ENCODE results near the gene FAM181B.

FAM181B gene

GRCh38 chr11:82775218-82775617 lies 41.6 kb upstream of the FAM181B start:
- H3K4me3 ChIP-seq (ENCODE audit: low read depth, low read length): no peak overlapping the region
- DNase-seq (ENCODE audit: low read depth): no peak
- TF ChIP-seq CTCF (IDR thresholded peaks at IDR 0.05; ENCODE audit: low read depth, low read length) (no peak), MAX (IDR thresholded peaks at IDR 0.05; ENCODE audit: low read depth, low read length) (no peak), POLR2A (IDR thresholded peaks at IDR 0.05; ENCODE audit: extremely low read depth, insufficient read length) (no peak), MYC (IDR thresholded peaks at IDR 0.05; ENCODE audit: low read depth, low read length) (no peak)

GRCh38 chr11:82771781-82772180 lies 38.1 kb upstream of the FAM181B start:
- TF ChIP-seq CTCF (IDR thresholded peaks at IDR 0.05; ENCODE audit: low read depth, low read length): no peak
- no peak for DNase-seq (ENCODE audit: low read depth)
- H3K4me3 ChIP-seq (ENCODE audit: low read depth, low read length): no peak overlapping the region

GRCh38 chr11:82767123-82767522 lies 33.5 kb upstream of the FAM181B start:
- no peak overlapping the region for H3K4me3 ChIP-seq (ENCODE audit: low read depth, low read length)
- no peak for TF ChIP-seq POLR2A (IDR thresholded peaks at IDR 0.05; ENCODE audit: extremely low read depth, insufficient read length)
- no peak for TF ChIP-seq MYC (IDR thresholded peaks at IDR 0.05; ENCODE audit: low read depth, low read length)
- no peak for TF ChIP-seq MAX (IDR thresholded peaks at IDR 0.05; ENCODE audit: low read depth, low read length)
- no peak for TF ChIP-seq CTCF (IDR thresholded peaks at IDR 0.05; ENCODE audit: low read depth, low read length)
- DNase-seq (ENCODE audit: low read depth): no peak

- DNase-seq (ENCODE audit: low read depth): no peak
- no peak for TF ChIP-seq POLR2A (IDR thresholded peaks at IDR 0.05; ENCODE audit: extremely low read depth, insufficient read length)
- TF ChIP-seq MYC (IDR thresholded peaks at IDR 0.05; ENCODE audit: low read depth, low read length): no peak
- no peak for TF ChIP-seq CTCF (IDR thresholded peaks at IDR 0.05; ENCODE audit: low read depth, low read length)
- TF ChIP-seq MAX (IDR thresholded peaks at IDR 0.05; ENCODE audit: low read depth, low read length): no peak
- no peak overlapping the region for H3K4me3 ChIP-seq (ENCODE audit: low read depth, low read length)
Measured at GRCh38 chr11:82765466-82766034, 31.9 kb upstream of the FAM181B start.

- no peak for DNase-seq (ENCODE audit: low read depth)
- TF ChIP-seq MAX (IDR thresholded peaks at IDR 0.05; ENCODE audit: low read depth, low read length) (no peak), MYC (IDR thresholded peaks at IDR 0.05; ENCODE audit: low read depth, low read length) (no peak), CTCF (IDR thresholded peaks at IDR 0.05; ENCODE audit: low read depth, low read length) (no peak), POLR2A (IDR thresholded peaks at IDR 0.05; ENCODE audit: extremely low read depth, insufficient read length) (no peak)
- no peak overlapping the region for H3K4me3 ChIP-seq (ENCODE audit: low read depth, low read length)
Measured at GRCh38 chr11:82763167-82763566, 29.5 kb upstream of the FAM181B start.

- TF ChIP-seq MYC (IDR thresholded peaks at IDR 0.05; ENCODE audit: low read depth, low read length): no peak
- TF ChIP-seq POLR2A (IDR thresholded peaks at IDR 0.05; ENCODE audit: extremely low read depth, insufficient read length): no peak
- TF ChIP-seq CTCF (IDR thresholded peaks at IDR 0.05; ENCODE audit: low read depth, low read length): no peak
- no peak for TF ChIP-seq MAX (IDR thresholded peaks at IDR 0.05; ENCODE audit: low read depth, low read length)
- DNase-seq (ENCODE audit: low read depth): no peak
- no peak overlapping the region for H3K4me3 ChIP-seq (ENCODE audit: low read depth, low read length)
Measured at GRCh38 chr11:82759649-82760048, 26.0 kb upstream of the FAM181B start.

Data from NB4 (cell line).